Subcutaneous adipose tissue (tissue), 4 donors: ENCODE measurements around the gene ZBTB17. TPM values are rescaled to one million over a fixed set of nuclear protein-coding genes. Genes with fewer than 3 reads are reported as not detected.

Source experiments
- CTCF ChIP-seq: fragments of 450-650 bp; IDR thresholded peaks from one replicate; pipeline ENCODE4 v1.5.1; 2016; ENCODE audit warnings: low read depth, mild to moderate bottlenecking, control low read depth, antibody characterized with exemption, moderate library complexity
- total RNA-seq, 4 donors: library from RNA; depleted of rRNA; stranded (reverse); fragments of >200 nt; gene quantifications; one replicate each; pipeline ENCODE4 v1.1.0, GENCODE V29; 2016

Gene ZBTB17
- total RNA-seq, 4 donors from 2014 or later = 21.6 to 42.0 (median 25.4) TPM

GRCh38 chr1:15932612-15933011 lies 43.3 kb downstream of the ZBTB17 start:
- no peak for TF ChIP-seq CTCF

GRCh38 chr1:15931884-15932283 lies 44.0 kb downstream of the ZBTB17 start:
- no peak for TF ChIP-seq CTCF

GRCh38 chr1:15931401-15931800 lies 44.5 kb downstream of the ZBTB17 start:
- no peak for TF ChIP-seq CTCF

GRCh38 chr1:15928971-15929965 lies 46.6 kb downstream of the ZBTB17 start:
- no peak for TF ChIP-seq CTCF

GRCh38 chr1:15923241-15923640 lies 52.7 kb downstream of the ZBTB17 start:
- no peak for TF ChIP-seq CTCF

- TF ChIP-seq CTCF = no peak
These were observed 56.8 kb downstream of the ZBTB17 start for GRCh38 chr1:15918962-15919715.

- TF ChIP-seq CTCF = no peak
These were observed 59.0 kb downstream of the ZBTB17 start for GRCh38 chr1:15916916-15917315.
